T-helper 2 cell treated with Interferon-gamma antibody and Interleukin-4, amounts not matched to agents 5 μg/mL and 100 μg/mL, for 36 hours (primary cell): ENCODE measurements around the gene LRRC55.

Experiments used
- DNase-seq: peaks from one replicate; pipeline ENCODE4 v3.0.0; 2021; ENCODE audit warnings: low spot score
- H3K27ac Mint-ChIP-seq: one replicate; pipeline ENCODE4 v1.8.0; 2021; ENCODE audit warnings: mild to moderate bottlenecking, mixed read lengths
- H3K27me3 Mint-ChIP-seq: one replicate; pipeline ENCODE4 v1.8.0; 2021; ENCODE audit warnings: low read depth, mixed read lengths
- H3K36me3 Mint-ChIP-seq: one replicate; pipeline ENCODE4 v1.8.0; 2021; ENCODE audit warnings: low read depth, mixed read lengths
- H3K4me1 Mint-ChIP-seq: one replicate; pipeline ENCODE4 v1.8.0; 2021; ENCODE audit warnings: low read depth, mixed read lengths
- H3K4me3 Mint-ChIP-seq: one replicate; pipeline ENCODE4 v1.8.0; 2022; ENCODE audit warnings: mild to moderate bottlenecking, moderate library complexity, mixed read lengths
- H3K9me3 Mint-ChIP-seq: one replicate; pipeline ENCODE4 v1.8.0; 2021; ENCODE audit warnings: mixed read lengths

LRRC55 gene

DNA sequence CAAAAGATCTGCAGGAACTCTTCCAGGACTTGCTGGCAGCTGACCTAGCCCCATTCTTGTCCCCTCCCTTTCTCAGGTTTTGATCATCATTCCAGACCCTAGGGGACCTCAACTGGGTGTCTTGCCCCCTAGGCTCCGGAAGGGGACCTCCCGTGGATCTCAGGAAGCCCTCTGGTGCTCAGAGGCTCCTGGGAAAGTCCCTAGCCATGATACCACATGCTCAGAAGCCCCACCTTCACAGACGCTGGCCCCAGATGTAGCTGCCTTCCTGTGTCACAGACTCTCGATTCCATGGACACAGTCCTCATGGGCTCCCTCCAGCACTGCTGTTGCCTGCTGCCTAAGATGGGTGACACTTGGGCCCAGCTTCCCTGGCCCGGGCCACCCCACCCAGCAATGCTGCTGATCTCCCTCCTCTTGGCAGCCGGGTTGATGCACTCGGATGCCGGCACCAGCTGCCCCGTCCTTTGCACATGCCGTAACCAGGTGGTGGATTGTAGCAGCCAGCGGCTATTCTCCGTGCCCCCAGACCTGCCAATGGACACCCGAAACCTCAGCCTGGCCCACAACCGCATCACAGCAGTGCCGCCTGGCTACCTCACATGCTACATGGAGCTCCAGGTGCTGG, at the start of gene LRRC55:
Gene LRRC55 (plus strand): TSS at position 276 of the 628 bp plus-strand sequence. CDS start 70 bp downstream, at position 346.
- Mint-ChIP-seq H3K27ac (no peak within 1 kb of the TSS), H3K36me3 (no peaks in the 10 kb centered on the region), H3K4me3 (no peak within 1 kb of the TSS), H3K4me1 (no peaks in the 10 kb centered on the region), H3K9me3 (no peaks in the 10 kb centered on the region), H3K27me3 (peaks cover 18% of the 10 kb centered on the region)
- DNase-seq = no peak

DNA sequence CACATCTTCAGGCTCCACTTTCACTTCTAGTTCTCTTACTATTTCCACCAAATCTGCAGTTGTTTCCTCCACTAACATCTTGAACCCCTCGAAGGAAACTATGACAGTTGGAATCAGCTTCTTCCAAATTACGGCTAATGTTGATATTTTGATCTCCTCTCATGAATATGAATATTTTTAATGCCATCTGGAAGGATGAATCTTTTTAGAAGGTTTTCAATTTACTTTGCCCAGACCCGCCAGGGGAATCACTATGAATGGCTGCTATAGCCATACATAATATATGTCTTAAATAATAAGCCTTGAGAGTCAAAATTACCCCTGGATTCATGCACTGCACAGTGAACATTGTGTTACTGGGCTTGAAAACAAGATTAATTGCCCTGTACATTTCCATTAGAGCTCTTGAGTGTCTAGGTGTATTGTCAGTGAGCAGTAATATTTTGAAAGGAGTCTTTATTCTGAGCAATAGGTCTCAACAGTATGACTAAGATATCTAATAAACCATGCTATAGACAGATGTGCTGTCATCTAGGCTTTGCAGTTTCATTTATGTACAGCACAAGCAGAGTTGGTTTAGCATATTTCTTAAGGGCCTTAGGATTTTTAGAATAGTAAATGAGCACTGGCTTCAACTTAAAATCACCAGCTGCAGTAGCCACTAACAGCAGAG, 48.3 kb upstream of the LRRC55 start:
- Mint-ChIP-seq H3K4me1 (no peaks in the 10 kb centered on the region), H3K36me3 (no peaks in the 10 kb centered on the region), H3K9me3 (no peaks in the 10 kb centered on the region), H3K27ac (no peak overlapping the region), H3K27me3 (no peaks in the 10 kb centered on the region), H3K4me3 (no peak overlapping the region)
- no peak for DNase-seq

- Mint-ChIP-seq H3K9me3 (no peaks in the 10 kb centered on the region), H3K4me1 (no peaks in the 10 kb centered on the region), H3K27ac (no peak overlapping the region), H3K36me3 (no peaks in the 10 kb centered on the region), H3K4me3 (no peak overlapping the region), H3K27me3 (no peaks in the 10 kb centered on the region)
- DNase-seq = no peak
These were observed 47.5 kb upstream of the LRRC55 start for GRCh38 chr11:57134284-57134683.

DNA sequence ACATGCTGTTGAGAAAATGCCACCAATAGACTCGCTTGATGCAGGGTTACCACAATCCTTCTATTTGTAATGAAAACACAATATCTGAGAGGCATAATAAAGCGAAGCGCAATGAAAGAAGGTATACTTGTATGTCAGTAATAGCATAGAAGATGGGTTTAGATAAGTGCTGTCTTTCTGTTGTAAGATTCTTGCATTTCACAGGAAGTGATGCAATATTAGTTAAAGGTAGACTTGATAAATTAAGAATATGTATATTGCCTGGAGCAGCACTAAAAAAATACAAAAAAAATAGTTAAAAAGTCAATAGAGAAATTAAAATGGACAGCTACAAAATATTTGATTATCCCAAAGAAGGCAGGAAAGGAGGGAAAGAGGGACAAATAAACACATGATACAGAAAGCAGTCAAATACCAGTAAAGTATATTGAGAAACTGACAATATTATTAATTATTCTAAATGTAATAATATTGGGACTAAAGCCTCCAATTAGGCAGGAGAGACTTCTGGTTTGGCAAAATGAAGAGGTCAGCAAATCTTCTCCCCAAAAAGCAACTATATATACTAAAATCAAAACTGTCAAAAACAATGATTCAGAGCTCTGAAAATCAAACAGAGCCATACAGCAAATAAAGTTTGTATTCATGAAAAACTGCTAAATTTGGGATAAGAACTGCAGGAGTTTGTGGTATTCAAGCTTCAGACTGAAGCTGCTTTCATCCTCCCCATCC, 46.6 kb upstream of the LRRC55 start:
- no peak for DNase-seq
- no peaks in the 10 kb centered on the region for H3K9me3 Mint-ChIP-seq
- H3K4me3 Mint-ChIP-seq = no peak overlapping the region
- H3K27me3 Mint-ChIP-seq = no peaks in the 10 kb centered on the region
- H3K36me3 Mint-ChIP-seq = no peaks in the 10 kb centered on the region
- no peaks in the 10 kb centered on the region for H3K4me1 Mint-ChIP-seq
- H3K27ac Mint-ChIP-seq = no peak overlapping the region

- Mint-ChIP-seq H3K9me3 (no peaks in the 10 kb centered on the region), H3K27ac (no peak overlapping the region), H3K27me3 (peaks cover 2% of the 10 kb centered on the region), H3K4me3 (no peak overlapping the region), H3K36me3 (no peaks in the 10 kb centered on the region), H3K4me1 (no peaks in the 10 kb centered on the region)
- DNase-seq = no peak
These were observed 41.2 kb upstream of the LRRC55 start for GRCh38 chr11:57140568-57140967.

GRCh38 chr11:57143459-57143858, 38.3 kb upstream of the LRRC55 start:
- no peaks in the 10 kb centered on the region for H3K9me3 Mint-ChIP-seq
- H3K4me1 Mint-ChIP-seq = no peaks in the 10 kb centered on the region
- no peaks in the 10 kb centered on the region for H3K36me3 Mint-ChIP-seq
- no peak for DNase-seq
- H3K27ac Mint-ChIP-seq = no peak overlapping the region
- H3K4me3 Mint-ChIP-seq = no peak overlapping the region
- peaks cover 2% of the 10 kb centered on the region for H3K27me3 Mint-ChIP-seq

- Mint-ChIP-seq H3K4me3 (no peak overlapping the region), H3K27me3 (peaks cover 2% of the 10 kb centered on the region), H3K9me3 (no peaks in the 10 kb centered on the region), H3K4me1 (no peaks in the 10 kb centered on the region), H3K27ac (no peak overlapping the region), H3K36me3 (no peaks in the 10 kb centered on the region)
- no peak for DNase-seq
These were observed 37.7 kb upstream of the LRRC55 start for GRCh38 chr11:57144075-57144474.

GRCh38 chr11:57144531-57145320, 37.0 kb upstream of the LRRC55 start:
- DNase-seq = no peak
- Mint-ChIP-seq H3K9me3 (no peaks in the 10 kb centered on the region), H3K27ac (no peak overlapping the region), H3K4me1 (no peaks in the 10 kb centered on the region), H3K36me3 (no peaks in the 10 kb centered on the region), H3K27me3 (peaks cover 2% of the 10 kb centered on the region), H3K4me3 (no peak overlapping the region)

DNA sequence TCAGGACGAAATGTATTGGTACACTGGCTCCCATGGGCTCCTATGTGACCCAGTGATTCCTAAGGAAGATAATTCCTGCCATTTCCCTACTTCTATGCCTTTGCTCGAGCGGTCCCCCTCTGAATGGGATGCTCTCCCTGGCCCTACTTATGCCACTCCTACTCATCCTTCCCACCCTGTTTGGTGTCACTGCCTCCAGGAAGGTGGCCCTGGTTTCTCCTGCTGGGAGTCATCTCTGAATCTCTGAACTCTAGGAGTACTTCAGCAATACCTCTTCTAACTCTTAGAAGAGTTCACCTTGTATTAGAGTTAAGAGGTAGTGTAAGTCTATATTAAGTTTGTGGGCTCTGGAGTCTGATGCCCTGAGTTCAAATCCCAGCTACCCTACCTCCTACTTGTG, 35.5 kb upstream of the LRRC55 start:
- no peak overlapping the region for H3K27ac Mint-ChIP-seq
- H3K4me1 Mint-ChIP-seq = no peaks in the 10 kb centered on the region
- H3K9me3 Mint-ChIP-seq = no peaks in the 10 kb centered on the region
- H3K27me3 Mint-ChIP-seq = peaks cover 2% of the 10 kb centered on the region
- no peak overlapping the region for H3K4me3 Mint-ChIP-seq
- no peak for DNase-seq
- no peaks in the 10 kb centered on the region for H3K36me3 Mint-ChIP-seq

DNA sequence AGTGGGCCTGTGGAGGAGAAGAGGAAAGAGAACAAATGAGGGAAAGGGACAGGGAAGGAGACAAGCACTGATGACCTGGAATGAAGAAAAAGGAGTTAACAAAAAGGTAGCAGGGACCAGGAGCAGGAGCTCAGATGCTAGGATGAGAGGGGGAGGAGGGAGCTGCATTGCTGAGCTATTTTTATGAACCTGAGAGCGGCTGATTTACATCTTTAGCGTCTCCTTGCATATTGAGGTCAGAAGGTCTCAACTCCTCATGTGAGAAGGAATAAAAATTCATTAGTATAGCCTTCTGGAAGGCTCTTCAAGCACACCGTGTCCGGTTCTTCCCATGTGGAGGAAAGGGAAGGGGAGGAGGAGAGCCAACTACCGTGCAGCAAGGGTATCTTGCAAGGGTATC, 33.1 kb upstream of the LRRC55 start:
- H3K36me3 Mint-ChIP-seq = no peaks in the 10 kb centered on the region
- no peaks in the 10 kb centered on the region for H3K4me1 Mint-ChIP-seq
- peaks cover 2% of the 10 kb centered on the region for H3K27me3 Mint-ChIP-seq
- H3K4me3 Mint-ChIP-seq = no peak overlapping the region
- H3K9me3 Mint-ChIP-seq = no peaks in the 10 kb centered on the region
- DNase-seq = no peak
- no peak overlapping the region for H3K27ac Mint-ChIP-seq

- H3K36me3 Mint-ChIP-seq = no peaks in the 10 kb centered on the region
- no peak overlapping the region for H3K4me3 Mint-ChIP-seq
- no peak overlapping the region for H3K27ac Mint-ChIP-seq
- H3K27me3 Mint-ChIP-seq = no peaks in the 10 kb centered on the region
- H3K4me1 Mint-ChIP-seq = no peaks in the 10 kb centered on the region
- DNase-seq = no peak
- no peaks in the 10 kb centered on the region for H3K9me3 Mint-ChIP-seq
These were observed 31.3 kb upstream of the LRRC55 start for GRCh38 chr11:57150454-57150917.

- Mint-ChIP-seq H3K4me1 (no peaks in the 10 kb centered on the region), H3K36me3 (no peaks in the 10 kb centered on the region), H3K27ac (no peak overlapping the region), H3K4me3 (no peak overlapping the region), H3K27me3 (no peaks in the 10 kb centered on the region), H3K9me3 (no peaks in the 10 kb centered on the region)
- no peak for DNase-seq
These were observed 29.6 kb upstream of the LRRC55 start for GRCh38 chr11:57152134-57152533.

DNA sequence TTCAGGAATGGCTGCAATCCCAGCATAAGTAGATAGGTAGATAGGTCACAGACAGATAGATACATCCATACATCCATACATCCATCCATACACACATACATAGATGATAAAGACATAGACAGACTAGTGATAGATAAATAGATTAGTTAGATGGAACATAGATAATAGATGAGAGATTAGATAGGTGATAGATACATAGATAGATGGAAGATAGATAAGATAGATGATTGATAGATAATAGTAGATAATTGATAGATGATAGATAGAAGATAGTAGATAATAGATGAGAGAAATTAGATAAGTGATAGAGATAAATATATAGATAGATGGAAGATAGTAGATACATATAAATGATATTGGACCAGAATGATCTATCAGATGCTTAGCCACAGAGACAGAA, 28.3 kb upstream of the LRRC55 start:
- no peaks in the 10 kb centered on the region for H3K4me1 Mint-ChIP-seq
- H3K36me3 Mint-ChIP-seq = no peaks in the 10 kb centered on the region
- no peak overlapping the region for H3K4me3 Mint-ChIP-seq
- H3K27ac Mint-ChIP-seq = no peak overlapping the region
- peaks cover 3% of the 10 kb centered on the region for H3K27me3 Mint-ChIP-seq
- no peak for DNase-seq
- no peaks in the 10 kb centered on the region for H3K9me3 Mint-ChIP-seq

GRCh38 chr11:57154739-57155138, 27.0 kb upstream of the LRRC55 start:
- Mint-ChIP-seq H3K4me1 (no peaks in the 10 kb centered on the region), H3K36me3 (no peaks in the 10 kb centered on the region), H3K27me3 (peaks cover 5% of the 10 kb centered on the region), H3K9me3 (no peaks in the 10 kb centered on the region), H3K27ac (no peak overlapping the region), H3K4me3 (no peak overlapping the region)
- no peak for DNase-seq
